Putamen (tissue), 1 donor: ENCODE data around the gene PSAT1.

Source experiments
- DNase-seq: peaks from one replicate; pipeline ENCODE4 v3.0.0-alpha.2; 2016; ENCODE audit warnings: low spot score

Gene PSAT1

DNA sequence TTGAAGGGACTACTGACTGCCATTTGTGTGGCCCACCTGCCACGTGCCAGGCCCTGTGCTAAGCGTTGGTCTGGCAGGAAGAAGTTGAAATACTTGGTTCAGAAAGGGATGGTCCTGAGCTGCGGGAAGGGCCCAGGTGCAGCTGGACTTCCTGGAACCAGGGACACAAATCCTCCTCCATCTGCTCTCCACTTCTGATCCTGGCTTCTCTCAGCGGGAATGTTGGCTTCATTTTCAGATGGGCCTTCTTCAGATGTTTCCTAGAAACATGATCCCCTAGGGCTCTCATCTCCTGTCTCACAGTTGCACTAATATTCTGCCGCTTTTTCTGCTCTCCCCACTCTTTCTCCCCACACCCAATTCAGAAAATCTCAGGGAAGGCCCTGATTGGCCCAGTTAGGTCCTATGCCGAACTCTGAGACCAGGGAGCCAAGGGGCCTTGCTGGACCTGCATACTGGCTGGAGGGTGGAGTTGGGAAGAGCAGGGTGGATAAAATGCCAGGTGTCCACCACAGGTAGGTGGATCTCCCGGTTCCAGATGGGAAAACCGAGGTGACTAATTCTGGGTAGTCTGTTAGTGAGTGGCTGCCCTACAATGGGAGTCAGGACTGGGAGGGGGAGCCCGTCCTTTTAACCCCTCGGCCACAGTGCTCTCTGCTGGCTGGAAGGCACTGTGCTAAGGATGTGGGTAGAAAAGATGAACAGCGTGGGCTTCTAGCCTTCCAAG is 19.4 kb downstream of the PSAT1 start:
- no peak for DNase-seq

DNA sequence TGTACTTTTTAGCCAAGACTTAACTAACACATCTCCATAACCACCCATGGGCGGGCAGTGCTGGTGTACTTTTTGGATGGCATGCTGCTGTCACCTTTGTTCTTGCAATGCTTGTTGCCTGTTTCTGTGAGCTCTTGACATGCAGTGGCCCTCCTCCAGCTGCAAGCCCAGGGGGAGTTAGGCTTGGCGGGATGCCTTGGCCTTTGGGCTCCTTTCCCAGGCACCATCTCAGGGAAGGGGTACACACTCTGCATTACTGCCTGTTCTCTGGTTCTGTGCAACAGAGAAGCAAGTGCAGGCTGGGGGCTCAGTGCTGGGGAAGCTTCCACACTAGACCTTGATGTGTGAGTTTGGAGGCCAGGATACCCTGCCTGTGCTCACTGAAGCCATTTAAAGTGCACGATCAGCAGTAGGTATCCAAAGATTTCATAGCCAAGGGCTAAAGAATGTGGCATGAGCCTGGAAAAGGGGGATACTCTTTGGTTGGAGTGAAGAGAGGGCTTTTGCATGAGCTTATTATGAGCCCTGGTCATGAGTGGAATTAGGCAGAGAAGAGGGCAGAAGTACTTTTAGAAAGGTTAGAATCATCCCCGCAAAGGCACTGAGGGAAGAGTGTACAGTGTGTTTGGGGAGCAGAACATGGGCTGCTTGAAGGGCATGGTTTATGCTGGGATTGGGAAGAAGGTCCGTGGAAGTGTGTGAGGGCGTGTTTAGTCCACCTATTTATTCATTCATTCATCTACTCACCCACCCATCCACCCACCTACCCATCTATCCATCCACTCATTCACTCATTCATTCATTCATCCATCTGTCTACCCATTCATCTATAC is 22.5 kb downstream of the PSAT1 start:
- peak; percentile 42 for DNase-seq

DNA sequence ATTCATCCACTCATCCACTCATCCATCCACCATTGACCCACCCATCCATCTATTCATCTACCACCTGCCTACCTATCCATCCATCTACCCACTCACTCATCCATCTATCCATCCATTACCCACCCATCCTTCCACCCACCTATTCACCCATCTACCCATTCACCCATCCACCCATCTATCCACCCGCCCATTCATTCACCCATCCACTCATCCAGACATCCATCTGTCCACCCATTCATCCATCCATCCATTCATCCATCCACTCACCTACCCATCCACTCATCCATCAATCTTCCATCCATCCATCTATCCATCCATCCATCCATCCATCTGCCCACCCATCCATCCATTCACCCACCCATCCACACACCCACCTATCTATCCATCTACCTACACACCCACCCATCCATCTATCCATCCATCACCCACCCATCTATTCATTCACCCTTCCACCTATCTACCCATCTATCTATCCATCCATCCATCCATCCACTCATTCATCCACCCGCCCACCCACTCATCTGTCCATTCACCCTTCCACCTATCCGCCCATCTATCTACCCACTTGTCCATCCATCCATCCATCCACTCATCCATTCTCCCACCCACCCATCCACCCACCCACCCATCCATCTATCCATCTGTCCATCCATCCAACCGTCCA is 23.2 kb downstream of the PSAT1 start:
- no peak for DNase-seq

DNA sequence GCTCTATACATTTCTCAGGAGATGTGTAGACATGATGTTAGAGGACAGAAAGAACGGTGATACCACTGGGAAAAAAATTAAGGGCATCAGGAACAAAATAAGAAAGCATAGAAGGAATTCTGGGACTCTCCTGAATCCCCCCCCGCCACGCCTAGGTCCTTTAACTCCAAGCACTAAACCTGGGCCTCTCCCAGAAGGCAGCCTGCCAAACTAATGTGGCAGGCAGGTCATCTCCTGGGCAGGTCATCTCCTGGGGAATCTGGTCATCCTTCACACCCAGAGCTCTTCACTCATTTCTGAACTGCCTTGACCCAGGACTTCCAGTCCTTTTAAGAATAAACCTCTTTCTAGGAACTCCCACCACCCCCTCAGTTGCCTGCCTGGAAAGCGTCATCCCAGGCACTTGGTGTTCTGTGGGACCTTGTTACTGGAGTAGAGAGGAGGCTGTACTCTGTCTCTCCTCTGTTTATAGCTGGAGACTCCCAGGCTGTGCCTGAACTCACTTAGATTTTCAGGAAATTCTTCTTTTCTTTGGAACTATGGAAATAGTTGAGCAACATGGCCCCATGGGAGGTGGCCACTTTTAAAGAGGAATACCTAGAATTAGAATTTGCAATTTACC is 24.1 kb downstream of the PSAT1 start:
- DNase-seq = no peak

DNA sequence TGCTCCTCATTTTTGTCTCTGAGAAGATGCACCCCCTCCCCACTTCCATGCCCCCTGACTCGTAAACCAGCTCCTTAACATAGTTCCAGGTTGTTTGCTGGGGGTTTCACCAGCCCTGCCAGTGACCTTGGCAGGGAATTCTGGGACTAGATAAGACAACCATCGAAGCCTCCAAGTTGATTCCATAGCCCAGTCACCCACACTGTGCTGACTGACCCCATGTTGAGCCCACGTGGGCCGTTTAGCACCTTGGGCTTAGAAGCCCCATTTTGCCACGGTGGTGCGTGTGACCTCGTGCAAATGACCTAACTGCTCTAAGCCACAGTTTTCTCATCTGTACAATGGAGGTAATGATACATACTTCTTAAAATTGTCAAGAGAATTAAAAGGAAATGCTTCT is 24.6 kb downstream of the PSAT1 start:
- DNase-seq = no peak

DNA sequence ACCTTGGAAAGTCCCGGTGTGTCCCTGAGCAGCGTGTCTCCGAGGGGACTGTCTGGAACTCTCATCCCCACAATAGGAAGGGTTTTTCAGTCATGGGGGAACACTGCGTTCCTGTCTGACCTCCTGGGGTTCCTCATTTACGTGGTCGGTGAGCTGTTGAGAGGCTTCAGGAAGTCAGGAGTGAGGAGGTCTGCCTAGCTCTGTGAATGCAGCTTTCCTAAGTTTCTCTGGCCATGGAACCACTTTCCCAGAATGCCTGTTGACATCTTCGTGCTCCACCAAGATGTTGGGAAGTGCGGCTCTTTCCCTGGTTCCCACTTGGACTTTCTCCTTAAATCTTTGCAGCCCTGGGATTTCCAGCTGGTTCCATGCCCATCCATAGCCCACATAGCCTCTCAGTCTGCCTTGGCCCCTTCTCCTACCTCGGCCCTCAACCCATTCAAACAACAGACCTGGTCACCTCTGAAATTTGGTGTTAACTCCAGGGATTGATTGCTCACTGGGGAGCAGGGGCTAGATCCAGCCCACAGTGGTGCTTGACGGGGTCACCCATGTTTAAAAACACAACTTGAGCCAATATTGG is 27.2 kb downstream of the PSAT1 start:
- no peak for DNase-seq

DNA sequence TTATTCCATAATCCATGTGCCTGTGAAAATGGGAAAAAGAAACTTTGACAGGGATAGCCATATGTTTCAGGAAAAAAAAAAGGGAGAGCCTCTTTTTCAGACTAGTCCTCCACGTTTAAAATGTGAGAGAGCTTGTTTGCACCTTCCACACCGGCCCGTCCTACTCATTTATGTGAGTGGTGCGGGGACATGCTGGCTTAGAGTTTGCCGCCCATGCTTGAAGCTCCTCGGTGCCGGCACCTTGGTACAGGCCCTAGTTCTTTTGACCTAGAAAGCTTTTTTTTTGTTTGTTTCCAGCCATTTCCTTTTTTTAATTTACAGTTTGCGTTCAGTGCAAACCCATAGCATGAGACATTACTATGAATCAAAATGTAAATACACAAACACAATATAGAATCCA is 27.8 kb downstream of the PSAT1 start:
- no peak for DNase-seq

DNA sequence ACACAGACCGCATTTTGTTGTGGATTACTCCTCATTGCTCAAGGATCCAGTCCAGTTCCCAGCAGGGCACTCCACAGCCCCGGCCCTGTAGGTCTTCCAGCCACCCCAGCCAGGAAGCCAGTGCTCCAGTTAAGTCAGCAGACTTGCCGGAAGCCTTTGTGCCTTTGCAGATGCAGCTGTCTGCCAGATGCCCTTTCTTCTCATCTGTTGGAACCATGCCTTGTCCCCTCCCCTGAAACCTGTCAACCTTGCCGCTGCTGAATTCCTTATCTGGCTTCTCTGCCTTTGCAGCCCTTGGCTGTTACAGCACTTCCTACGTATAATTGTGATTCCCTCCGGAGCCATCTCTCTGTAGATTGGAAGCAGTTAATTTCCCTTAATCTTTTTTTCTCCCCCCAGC is 28.4 kb downstream of the PSAT1 start:
- DNase-seq = peak; percentile 34

DNA sequence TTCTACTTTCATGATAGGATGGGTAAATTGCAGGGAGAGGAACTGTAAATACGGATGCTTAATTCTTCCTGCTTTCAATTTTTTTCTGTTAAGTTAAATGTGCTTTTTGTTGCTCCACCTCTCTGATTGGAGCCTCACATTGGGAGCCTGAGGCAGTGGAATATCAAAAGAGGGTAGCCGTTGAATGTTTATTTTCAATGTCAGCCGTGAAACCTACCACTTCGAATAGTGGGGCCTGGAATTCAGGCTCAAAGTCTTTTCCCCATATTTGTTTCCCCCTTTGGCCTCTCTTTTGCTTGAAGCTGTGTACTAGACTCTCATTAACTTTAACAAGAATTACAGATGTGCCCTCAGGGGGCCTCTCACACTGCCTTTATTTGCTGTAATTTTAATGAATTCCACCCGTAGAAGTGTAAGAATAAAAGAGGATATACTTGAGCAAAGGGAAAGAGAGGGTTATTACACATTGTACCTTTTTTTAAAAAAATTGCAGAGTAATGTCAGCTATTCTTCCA is 29.0 kb downstream of the PSAT1 start:
- DNase-seq = no peak

DNA sequence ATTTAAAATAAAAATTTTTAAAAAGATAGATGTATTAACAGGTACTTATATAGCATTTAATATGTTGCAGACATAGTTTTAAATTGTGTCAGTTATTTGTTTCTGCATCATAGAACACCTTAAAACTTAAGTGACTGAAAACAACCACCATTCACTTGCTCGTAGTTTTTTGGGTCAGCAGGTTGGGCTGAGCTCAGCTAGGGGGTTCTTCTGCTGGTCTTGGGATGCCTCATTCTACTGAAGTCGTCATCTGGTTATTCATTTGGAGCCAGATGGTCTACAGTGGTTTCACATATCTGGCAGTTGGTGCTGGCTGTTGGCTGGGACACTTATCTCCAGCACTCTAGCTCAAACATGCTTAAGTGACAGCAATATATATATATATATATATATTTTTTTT is 29.6 kb downstream of the PSAT1 start:
- no peak for DNase-seq

DNA sequence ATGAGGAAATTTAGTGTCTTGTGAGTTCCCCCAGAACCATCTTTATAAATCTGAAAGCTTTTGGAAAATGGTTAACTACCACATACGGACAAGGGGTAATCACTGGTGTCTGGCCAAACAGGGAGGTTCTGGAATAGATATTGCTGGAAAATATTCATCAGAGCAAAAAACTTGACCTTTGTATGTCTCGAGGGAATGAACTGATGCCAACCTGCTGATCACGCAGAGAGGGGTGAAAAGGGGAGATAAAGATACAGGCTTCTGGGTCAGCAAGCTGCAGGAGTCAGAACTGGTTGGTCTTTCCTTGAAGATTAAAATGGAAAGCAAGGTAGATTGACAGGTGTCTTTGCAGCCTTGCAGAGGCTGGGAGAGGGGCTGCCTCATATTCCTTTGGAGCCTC is 35.5 kb downstream of the PSAT1 start:
- no peak for DNase-seq

DNA sequence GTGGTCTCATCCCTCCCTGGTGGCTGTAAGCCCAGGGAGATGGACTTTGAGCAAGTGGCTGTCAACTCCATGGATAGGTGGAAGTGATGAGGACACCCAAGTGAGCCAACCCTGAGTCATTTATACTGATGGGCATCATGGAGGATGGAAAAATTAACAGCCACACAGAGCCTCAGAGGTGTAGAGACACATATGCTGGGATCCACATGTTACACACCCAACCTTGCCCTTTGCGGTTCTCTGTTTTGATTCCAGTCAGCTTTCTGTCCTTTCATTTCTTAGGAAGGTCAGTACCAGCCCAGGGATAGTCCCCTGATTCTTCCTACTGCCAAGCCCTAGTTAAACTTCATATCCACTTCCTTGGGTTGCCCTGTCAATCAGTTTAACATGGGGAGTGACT is 51.9 kb downstream of the PSAT1 start:
- no peak for DNase-seq

DNA sequence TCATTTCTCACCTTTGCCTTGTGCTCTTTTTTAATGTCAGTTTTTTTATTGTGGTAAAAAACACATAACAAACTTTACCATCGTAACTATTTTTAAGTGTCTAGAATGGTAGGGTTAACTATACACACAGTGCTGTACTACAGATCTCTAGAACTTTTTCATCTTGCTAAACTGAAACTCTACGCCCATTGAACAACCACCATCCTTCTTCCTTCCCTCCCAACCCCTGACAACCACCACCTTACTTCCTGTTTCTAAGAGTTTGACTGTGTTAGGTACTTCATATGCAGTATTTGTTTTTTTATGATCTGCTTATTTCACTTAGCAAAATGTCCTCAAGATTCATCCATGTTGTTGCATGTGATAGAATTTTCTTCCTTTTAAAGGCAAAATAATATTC is 54.9 kb downstream of the PSAT1 start:
- no peak for DNase-seq

DNA sequence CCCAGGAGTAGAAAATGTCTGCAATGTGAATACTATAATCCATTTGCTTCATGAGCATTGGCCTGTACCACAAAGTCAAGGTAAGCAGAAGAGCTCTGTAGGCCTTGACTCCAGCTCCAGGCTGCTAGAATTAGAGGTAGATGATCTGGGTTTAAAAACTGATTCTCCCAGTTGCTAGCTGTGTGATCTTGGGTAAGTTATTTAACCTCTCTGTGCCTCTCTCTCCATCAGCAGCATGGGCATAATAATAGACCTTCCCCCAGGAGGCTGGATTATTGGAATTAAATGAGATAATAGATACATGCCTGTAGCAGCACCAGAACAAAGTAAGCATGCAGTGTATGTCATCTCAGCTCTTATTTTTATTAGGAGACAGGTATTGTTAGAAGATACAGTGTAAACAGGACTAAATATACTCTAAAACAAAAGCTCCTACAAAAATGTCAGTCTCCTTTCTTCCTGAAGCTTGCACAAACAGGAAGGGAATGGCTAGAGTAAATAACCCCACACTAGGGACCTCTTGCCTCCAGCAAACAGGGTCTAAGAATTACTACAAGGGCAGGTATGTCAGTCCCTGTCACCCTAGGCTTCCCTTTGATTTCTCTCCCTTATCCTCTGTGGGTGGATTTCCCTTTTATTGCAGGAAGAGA is 57.5 kb downstream of the PSAT1 start:
- DNase-seq = no peak

DNA sequence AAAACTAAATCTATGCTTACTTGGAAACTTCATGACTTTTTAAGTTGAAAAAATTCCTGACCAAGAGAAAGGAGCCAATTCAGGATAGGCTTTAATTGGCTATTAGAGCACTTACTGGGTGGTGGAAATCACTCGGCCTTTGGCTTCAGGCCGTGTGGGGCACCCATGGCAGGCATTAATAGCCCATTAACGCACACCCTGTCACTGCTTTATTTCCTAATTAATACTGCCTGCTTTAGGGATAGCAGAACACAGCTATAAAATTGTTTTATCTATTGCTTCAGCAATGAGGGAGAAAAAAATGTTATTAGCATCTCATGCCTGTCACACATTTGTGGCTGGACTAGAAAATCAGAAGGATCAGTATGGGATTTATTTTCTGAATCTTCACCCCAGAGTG is 58.1 kb downstream of the PSAT1 start:
- no peak for DNase-seq

DNA sequence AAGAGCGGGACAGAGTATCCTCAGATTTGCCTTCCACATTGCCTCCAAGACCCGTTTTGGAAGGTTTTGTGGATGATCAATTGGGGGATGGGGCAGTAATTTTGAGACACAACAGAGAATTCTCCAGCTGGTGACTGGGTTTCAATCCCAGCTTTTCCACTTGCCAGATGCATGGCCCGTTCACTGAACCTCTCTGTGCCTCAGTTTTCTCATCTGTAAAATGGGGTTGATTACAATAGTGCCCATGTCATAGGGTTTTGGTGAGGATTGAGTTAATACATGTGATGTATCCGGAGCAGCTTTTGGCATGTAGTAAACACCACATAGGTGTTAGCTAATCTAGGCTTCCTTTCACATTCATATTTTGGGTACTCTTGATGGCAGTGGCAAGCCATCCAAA is 59.7 kb downstream of the PSAT1 start:
- DNase-seq = no peak

DNA sequence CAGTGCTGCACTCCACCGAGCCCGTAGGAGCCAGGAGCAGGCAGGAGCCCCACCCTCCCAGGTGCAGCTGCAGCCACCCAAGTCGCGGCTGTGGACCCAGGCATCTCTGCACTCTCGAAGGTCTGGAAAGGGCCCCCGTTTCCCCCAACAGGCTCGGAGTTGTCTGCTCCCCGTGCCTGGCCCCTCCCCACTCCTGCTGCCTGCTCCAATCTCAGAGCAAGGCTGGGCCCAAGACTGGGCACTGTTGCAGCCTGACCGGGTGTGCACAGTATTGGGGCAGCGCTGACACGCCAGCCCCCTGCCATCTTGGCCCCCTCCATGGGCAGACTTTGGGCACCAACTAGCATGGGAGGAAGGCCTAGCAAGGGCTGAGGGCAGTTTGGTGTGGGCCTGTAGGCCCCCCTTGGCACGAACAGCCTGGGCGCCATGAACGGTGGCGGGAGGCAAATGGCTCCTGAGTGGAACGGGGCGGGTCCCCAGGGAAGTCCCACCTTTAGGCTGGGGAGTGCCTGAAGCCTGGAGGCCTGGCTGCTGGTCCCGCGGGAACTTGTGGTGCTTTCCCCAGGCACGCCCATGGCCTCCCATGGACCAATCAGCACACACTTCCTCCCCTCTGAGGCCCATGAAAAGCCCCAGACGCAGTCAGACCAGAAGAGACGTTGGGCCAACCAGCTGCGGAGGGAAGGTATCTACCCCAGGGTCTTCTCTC is 60.4 kb downstream of the PSAT1 start:
- DNase-seq = no peak

DNA sequence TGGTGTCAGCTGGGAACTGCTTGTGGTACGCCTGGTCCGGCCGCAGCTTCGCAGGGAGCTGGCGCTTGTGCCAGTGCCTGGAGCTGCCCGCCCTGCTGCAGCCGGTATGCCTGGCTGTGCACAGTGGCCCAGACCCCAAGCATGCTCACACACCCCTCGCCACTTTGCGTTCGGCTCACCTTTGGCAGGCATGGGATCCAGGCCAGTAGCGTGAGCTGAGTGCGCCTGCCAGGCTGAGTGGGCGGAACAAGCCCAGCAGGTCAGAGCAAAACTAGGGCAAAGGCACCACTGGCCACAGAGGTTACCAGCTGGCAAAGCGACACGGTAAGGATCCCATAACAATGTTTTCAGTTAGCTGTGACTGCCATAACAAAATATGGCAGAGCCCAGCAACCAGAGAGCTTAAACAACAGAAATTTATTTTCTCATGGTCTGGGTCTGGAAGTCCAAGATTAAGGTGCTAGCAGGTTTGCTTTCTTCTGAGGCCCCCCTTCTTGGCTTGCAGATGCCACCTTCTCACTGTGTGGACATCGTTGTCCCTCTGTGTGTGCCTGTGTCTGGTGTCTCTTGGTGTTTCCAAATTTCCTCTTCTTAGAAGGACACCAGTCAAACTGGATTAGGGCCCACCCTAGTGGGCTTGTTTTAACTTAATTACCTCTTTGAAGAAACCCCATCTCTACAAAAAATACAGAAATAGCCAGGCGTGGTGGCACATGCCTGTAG is 61.6 kb downstream of the PSAT1 start:
- no peak for DNase-seq

DNA sequence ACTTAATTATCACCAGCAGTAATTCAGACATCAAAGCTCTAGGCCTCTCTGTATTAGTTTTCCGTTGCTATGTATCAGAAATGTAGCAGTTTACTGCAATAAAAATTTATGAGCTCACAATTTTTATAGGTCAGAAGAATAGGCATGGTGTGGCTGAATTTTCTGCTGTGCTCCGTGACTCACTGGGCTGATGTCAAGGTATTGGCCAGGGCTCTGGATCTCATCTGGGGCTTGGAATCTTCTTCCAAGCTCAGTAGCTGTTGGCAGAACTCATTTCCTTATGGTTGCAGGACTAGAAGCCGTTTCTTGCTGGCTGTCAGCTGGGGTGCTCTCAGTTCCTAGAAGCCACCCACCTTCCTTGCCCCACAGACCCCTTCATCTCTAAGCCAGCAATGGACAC is 66.3 kb downstream of the PSAT1 start:
- no peak for DNase-seq
